ENCODE results near the gene CLDN24.

DNA sequence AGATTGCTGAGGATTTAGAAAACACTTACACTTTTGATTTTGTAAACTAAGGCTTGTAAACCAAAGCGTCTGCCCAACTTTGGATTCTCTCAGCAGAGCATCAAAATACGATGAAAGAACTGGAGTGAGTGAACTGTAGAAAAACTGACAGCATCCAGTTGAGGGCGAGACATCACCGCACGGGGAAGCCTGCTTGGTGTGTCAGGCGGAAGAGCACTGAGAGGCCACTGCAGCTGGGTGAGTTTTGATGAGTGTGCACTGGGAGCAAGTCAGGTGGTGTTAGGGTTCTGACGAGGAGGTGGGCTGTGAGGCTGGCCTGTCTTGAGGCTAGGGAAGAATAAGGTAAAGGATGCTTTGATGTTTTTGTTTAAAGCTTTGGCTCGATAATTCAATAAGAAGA, 46.8 kb upstream of the CLDN24 start:
- TF ChIP-seq CTCF (IDR thresholded peaks at IDR 0.05; ENCODE audit: low read length) = no peak
- TF ChIP-seq EZH2 (IDR thresholded peaks at IDR 0.05; ENCODE audit: borderline replicate concordance, low read length) = no peak

All from OCI-LY1 (cell line).